PC-9 (cell line): ENCODE measurements around the gene CASS4.

Source experiments
- EZH2 ChIP-seq: fragments of 200-600 bp; sonication (generic); IDR thresholded peaks from 2 replicates; pipeline ENCODE4 v1.8.0; 2017; ENCODE audit warnings: antibody characterized with exemption, low read depth
- TF ChIP-seq, protein P1 (sequence below): fragments of 200-600 bp; sonication (generic); conservative IDR thresholded peaks from 2 replicates; pipeline ENCODE4 v1.6.1; 2017; ENCODE audit warnings: mixed run types, antibody characterized with exemption, mild to moderate bottlenecking, moderate library complexity

DNA sequence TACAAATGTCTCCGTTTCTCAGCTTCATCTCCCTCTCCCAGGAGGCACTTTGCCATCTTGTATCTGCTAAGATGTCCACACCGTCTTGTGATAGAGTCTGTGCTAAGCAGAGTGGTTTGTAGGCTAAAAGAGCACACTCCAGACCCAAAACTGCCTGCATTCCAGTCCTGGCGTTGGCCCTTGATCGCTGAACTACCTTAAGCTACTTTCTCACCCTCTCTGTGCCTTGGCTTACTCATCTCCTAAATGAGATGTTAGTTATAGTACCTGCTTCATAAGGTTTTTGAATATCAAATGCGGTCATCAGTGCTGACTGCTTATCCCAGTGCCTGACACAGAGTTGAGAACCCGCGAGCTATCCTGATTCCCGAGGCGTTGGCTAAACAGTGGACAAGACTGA is 14.0 kb downstream of the CASS4 start:
- TF ChIP-seq, protein P1, sequence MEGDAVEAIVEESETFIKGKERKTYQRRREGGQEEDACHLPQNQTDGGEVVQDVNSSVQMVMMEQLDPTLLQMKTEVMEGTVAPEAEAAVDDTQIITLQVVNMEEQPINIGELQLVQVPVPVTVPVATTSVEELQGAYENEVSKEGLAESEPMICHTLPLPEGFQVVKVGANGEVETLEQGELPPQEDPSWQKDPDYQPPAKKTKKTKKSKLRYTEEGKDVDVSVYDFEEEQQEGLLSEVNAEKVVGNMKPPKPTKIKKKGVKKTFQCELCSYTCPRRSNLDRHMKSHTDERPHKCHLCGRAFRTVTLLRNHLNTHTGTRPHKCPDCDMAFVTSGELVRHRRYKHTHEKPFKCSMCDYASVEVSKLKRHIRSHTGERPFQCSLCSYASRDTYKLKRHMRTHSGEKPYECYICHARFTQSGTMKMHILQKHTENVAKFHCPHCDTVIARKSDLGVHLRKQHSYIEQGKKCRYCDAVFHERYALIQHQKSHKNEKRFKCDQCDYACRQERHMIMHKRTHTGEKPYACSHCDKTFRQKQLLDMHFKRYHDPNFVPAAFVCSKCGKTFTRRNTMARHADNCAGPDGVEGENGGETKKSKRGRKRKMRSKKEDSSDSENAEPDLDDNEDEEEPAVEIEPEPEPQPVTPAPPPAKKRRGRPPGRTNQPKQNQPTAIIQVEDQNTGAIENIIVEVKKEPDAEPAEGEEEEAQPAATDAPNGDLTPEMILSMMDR: no peak
- TF ChIP-seq EZH2: no peak
